Psoas muscle (tissue), 8 donors: Measurements from ENCODE around the gene PLA1A. TPM values are rescaled to one million over a fixed set of nuclear protein-coding genes. Genes with fewer than 3 reads are reported as not detected.

Source experiments
- ATAC-seq, 4 donors: fragments of 200-7000 bp; cut with Tn5 transposase; one replicate each; pipeline ENCODE4 v1.9.1; 2020; ENCODE audit warnings: moderate library complexity in 3 of 4, mild to moderate bottlenecking in 2 of 4
- DNase-seq, 2 donors: peaks; one replicate each; pipeline ENCODE4 v3.0.0-alpha.2; 2020
- H3K27ac ChIP-seq: fragments of 200-600 bp; one replicate; pipeline ENCODE4 v1.8.0; 2022
- H3K27me3 ChIP-seq, 3 donors: fragments of 200-600 bp in 1 of 3; one replicate each; pipeline versions ENCODE4 v1.6.1 to v1.8.0; 2013 to 2022; ENCODE audit warnings: low read length in 2 of 3, mild to moderate bottlenecking in 2 of 3, moderate library complexity in 1 of 3; ENCODE audit not compliant: insufficient read depth in 3 of 3
- H3K36me3 ChIP-seq, 2 donors: fragments of 200-600 bp in 1 of 2; one replicate each; pipeline versions ENCODE4 v1.6.1 to v1.8.0; 2013 to 2022; ENCODE audit warnings: low read depth in 1 of 2, mild to moderate bottlenecking in 1 of 2, moderate library complexity in 1 of 2; ENCODE audit not compliant: insufficient read depth in 1 of 2
- H3K4me1 ChIP-seq: fragments of 200-600 bp; one replicate; pipeline ENCODE4 v1.8.0; 2022
- H3K4me3 ChIP-seq: fragments of 200-600 bp; one replicate; pipeline ENCODE4 v1.8.0; 2022; ENCODE audit warnings: mild to moderate bottlenecking
- H3K9me3 ChIP-seq: fragments of 200-600 bp; one replicate; pipeline ENCODE4 v1.8.0; 2022
- CTCF ChIP-seq: fragments of 200-600 bp; IDR thresholded peaks from one replicate; pipeline ENCODE4 v1.8.0; 2022; ENCODE audit warnings: antibody characterized with exemption
- WGBS, 3 donors: extraction: QIAGEN DNeasy Blood & Tissue Kit; methylation state at CpG; one replicate each; pipeline versions ENCODE4 v1.1.6 to v1.1.7; 2013; 5-methylcytosine and 5-hydroxymethylcytosine counted together
- intact Hi-C, 2 donors: fragments of 100-400 bp; cut with DNase I; formaldehyde crosslinking; loops; one replicate each; pipeline versions ENCODE4 v1.11.0 to v1.14.2; 2022
- polyA plus RNA-seq, 3 donors: library from polyadenylated mRNA; stranded (reverse); fragments of 200-250 nt; gene quantifications; one replicate each; pipeline ENCODE4 v1.2.3, GENCODE V29; 2013
- total RNA-seq, 4 donors: library from RNA; stranded (reverse); fragmentation: NEBNext Ultra II Directional in 2 of 4; extraction: Animal tissue kit (Norgen Biotek cat#: 25700) in 2 of 4; gene quantifications; one replicate each; pipeline versions ENCODE4 v1.2.1 to v1.2.4, GENCODE V29; 2021 to 2023
- donor health status: healthy with polysubstance abuse.
- donor health status: DM: no; HTN: no; CAD: no; lungs with moderate emphysema.
- donor health status: Bipolar disorder and iron deficiency.
- donor health status: healthy.
- donor health status: DM: yes; HTN: yes; CAD: no.
- donor health status: DM: no; HTN: no; CAD: no.
- donor health status: DM: no; HTN: no; CAD: no.
- donor health status: DM: yes; HTN: yes; CAD: no.

The PLA1A gene
- total and polyA plus RNA-seq, 7 donors, result 1.1 to 11.7 (median 2.5) TPM

GRCh38 chr3:119609301-119609700, 11.6 kb downstream of the PLA1A start:
- WGBS, 3 donors, result 64 to 73% (median 68%) methylated on average over 6 of the region's 6 CpGs
- no peak for TF ChIP-seq CTCF
- Histone ChIP-seq H3K9me3 (no peaks in the 10 kb centered on the region), H3K4me1 (no peaks in the 10 kb centered on the region), H3K36me3 (no peaks in the 10 kb centered on the region), H3K27me3 (no peaks in the 10 kb centered on the region), H3K4me3 (no peak overlapping the region), H3K27ac (no peak overlapping the region)
- intact Hi-C loops, result no loop called here
- ATAC-seq (no peak), DNase-seq (no peak)

- H3K4me3 ChIP-seq, result no peak overlapping the region
- no peak for DNase-seq
- no peaks in the 10 kb centered on the region for H3K27me3 ChIP-seq
- no peak overlapping the region for H3K27ac ChIP-seq
- 98 to 100% (median 100%) methylated on average over 1 of the region's 1 CpG for WGBS, 3 donors
- ATAC-seq, result no peak
- H3K9me3 ChIP-seq, result no peaks in the 10 kb centered on the region
- intact Hi-C loops, result no loop called here
- H3K36me3 ChIP-seq, result no peaks in the 10 kb centered on the region
- no peaks in the 10 kb centered on the region for H3K4me1 ChIP-seq
- no peak for TF ChIP-seq CTCF
Measured at GRCh38 chr3:119611664-119612063, 14.0 kb downstream of the PLA1A start.

- DNase-seq (no peak), ATAC-seq (no peak)
- Histone ChIP-seq H3K4me3 (no peak overlapping the region), H3K27me3 (no peaks in the 10 kb centered on the region), H3K27ac (no peak overlapping the region), H3K9me3 (no peaks in the 10 kb centered on the region), H3K36me3 (no peaks in the 10 kb centered on the region), H3K4me1 (no peaks in the 10 kb centered on the region)
- TF ChIP-seq CTCF, result no peak
- intact Hi-C loops, result no loop called here
- WGBS, 3 donors, result 96 to 100% (median 100%) methylated on average over 1 of the region's 1 CpG
Measured at GRCh38 chr3:119613201-119613600, 15.5 kb downstream of the PLA1A start.

- Histone ChIP-seq H3K27me3 (no peaks in the 10 kb centered on the region), H3K4me3 (no peak overlapping the region), H3K36me3 (no peaks in the 10 kb centered on the region), H3K4me1 (peaks cover 3% of the 10 kb centered on the region), H3K9me3 (no peaks in the 10 kb centered on the region), H3K27ac (no peak overlapping the region)
- TF ChIP-seq CTCF, result no peak
- DNase-seq (no peak), ATAC-seq (no peak)
- 92 to 94% (median 93%) methylated on average over 4 of the region's 4 CpGs for WGBS, 3 donors
- intact Hi-C loops, result no loop called here
Measured at GRCh38 chr3:119613872-119614271, 16.2 kb downstream of the PLA1A start.

GRCh38 chr3:119616056-119616455, 18.4 kb downstream of the PLA1A start:
- WGBS, 3 donors, result 68 to 80% (median 76%) methylated on average over 4 of the region's 4 CpGs
- Histone ChIP-seq H3K27ac (no peak overlapping the region), H3K36me3 (no peaks in the 10 kb centered on the region), H3K4me3 (no peak overlapping the region), H3K9me3 (no peaks in the 10 kb centered on the region), H3K27me3 (no peaks in the 10 kb centered on the region), H3K4me1 (peaks cover 19% of the 10 kb centered on the region)
- DNase-seq (no peak), ATAC-seq (peak in 1 of 4 donors; percentile 29)
- intact Hi-C loops, result no loop called here
- TF ChIP-seq CTCF, result no peak
